MCF 10A (cell line): ENCODE measurements around the gene RTL10. TPM values are rescaled to one million over a fixed set of nuclear protein-coding genes. Genes with fewer than 3 reads are reported as not detected.

Source experiments
- BruUV-seq: library from RNA; stranded (reverse); fragments of 400-500 nt; replicated peaks from 2 replicates; lab custom pipeline; 2021; lab: Mats Ljungman, UMichigan
- CTCF ChIA-PET: fragments of 300-600 bp; sonication (Branson Sonifier 250); formaldehyde crosslinking; extraction: SDS; loops from one replicate; lab custom pipeline; 2021; ENCODE audit warnings: antibody characterized with exemption, inconsistent platforms; lab: Yijun Ruan, JAX
- POLR2A ChIA-PET: fragments of 300-600, 350-650 bp; sonication (Branson Sonifier 250); formaldehyde crosslinking; extraction: SDS; loops from one replicate; lab custom pipeline; 2020; ENCODE audit warnings: antibody characterized with exemption, inconsistent platforms; lab: Yijun Ruan, JAX
- DNase-seq: peaks from one replicate; pipeline ENCODE4 v3.0.0-alpha.2; 2018; ENCODE audit not compliant: unreplicated experiment
- H3K27ac Mint-ChIP-seq: one replicate; pipeline ENCODE4 v1.8.0; 2022; ENCODE audit warnings: mild to moderate bottlenecking, low read depth, mixed read lengths; ENCODE audit not compliant: unreplicated experiment
- H3K27me3 Mint-ChIP-seq: one replicate; pipeline ENCODE4 v1.8.0; 2022; ENCODE audit warnings: mixed read lengths; ENCODE audit not compliant: insufficient read depth, unreplicated experiment
- H3K36me3 Mint-ChIP-seq: one replicate; pipeline ENCODE4 v1.8.0; 2022; ENCODE audit warnings: mild to moderate bottlenecking, moderate library complexity, mixed read lengths; ENCODE audit not compliant: insufficient read depth, unreplicated experiment
- H3K4me1 Mint-ChIP-seq: one replicate; pipeline ENCODE4 v1.8.0; 2022; ENCODE audit warnings: mixed read lengths; ENCODE audit not compliant: insufficient read depth, unreplicated experiment
- H3K4me3 Mint-ChIP-seq: one replicate; pipeline ENCODE4 v1.8.0; 2022; ENCODE audit warnings: mild to moderate bottlenecking, moderate library complexity, mixed read lengths; ENCODE audit not compliant: unreplicated experiment
- H3K9me3 Mint-ChIP-seq: one replicate; pipeline ENCODE4 v1.8.0; 2022; ENCODE audit warnings: mixed read lengths; ENCODE audit not compliant: unreplicated experiment
- intact Hi-C: fragments of 100-400 bp; cut with micrococcal nuclease; formaldehyde crosslinking; loops from 2 replicates; pipeline ENCODE4 v1.14.1; 2022
- total RNA-seq: library from RNA; stranded (reverse); gene quantifications from 2 replicates; pipeline ENCODE4 v1.2.3, GENCODE V29; 2022
- TF ChIP-seq, protein P1 (sequence below): fragments of 200-600 bp; IDR thresholded peaks from one replicate; pipeline ENCODE4 v1.8.0; 2022; ENCODE audit warnings: antibody characterized with exemption, mild to moderate bottlenecking; ENCODE audit not compliant: unreplicated experiment

Gene RTL10
- total RNA-seq, 1 experiment from 2014 or later, result 20.6 TPM

DNA sequence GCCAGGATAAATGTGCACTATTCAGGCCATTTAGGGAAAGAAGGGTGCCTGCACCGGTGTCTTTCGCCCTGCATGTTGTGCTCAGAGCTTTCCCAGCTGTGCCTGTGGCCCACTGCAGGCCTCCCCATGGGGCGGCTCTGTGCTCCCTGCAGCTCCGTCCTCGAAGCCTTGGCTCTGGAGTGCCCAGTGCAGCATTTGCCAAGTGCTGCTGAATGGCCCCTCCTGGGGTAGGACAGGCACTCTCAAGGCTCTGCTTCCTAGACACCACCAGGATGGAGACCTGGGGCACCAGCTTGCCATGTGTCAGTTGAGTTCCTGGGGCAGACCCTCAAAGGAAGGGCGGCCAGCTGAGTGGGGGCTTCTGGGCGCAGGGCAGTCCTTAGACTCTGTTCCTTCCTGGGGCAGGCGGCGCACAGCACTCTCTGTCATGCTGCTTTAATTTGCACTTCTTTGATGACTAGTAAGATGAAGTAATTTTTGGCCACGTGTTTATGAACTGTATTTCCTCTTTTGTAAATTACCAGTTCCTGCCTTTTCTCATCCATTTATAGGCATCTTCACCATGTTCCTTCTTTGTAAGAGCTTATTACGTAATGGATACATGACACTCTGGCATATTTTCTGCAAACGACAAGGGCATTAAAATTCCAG is 32.1 kb upstream of the RTL10 start:
- no peaks in the 10 kb centered on the region for H3K9me3 Mint-ChIP-seq
- no peaks in the 10 kb centered on the region for H3K27me3 Mint-ChIP-seq
- peak; percentile 70 for DNase-seq
- peak overlapping the region; percentile 69 for H3K27ac Mint-ChIP-seq
- H3K36me3 Mint-ChIP-seq, result peaks cover 5% of the 10 kb centered on the region
- H3K4me3 Mint-ChIP-seq, result no peak overlapping the region
- TF ChIP-seq, protein P1, sequence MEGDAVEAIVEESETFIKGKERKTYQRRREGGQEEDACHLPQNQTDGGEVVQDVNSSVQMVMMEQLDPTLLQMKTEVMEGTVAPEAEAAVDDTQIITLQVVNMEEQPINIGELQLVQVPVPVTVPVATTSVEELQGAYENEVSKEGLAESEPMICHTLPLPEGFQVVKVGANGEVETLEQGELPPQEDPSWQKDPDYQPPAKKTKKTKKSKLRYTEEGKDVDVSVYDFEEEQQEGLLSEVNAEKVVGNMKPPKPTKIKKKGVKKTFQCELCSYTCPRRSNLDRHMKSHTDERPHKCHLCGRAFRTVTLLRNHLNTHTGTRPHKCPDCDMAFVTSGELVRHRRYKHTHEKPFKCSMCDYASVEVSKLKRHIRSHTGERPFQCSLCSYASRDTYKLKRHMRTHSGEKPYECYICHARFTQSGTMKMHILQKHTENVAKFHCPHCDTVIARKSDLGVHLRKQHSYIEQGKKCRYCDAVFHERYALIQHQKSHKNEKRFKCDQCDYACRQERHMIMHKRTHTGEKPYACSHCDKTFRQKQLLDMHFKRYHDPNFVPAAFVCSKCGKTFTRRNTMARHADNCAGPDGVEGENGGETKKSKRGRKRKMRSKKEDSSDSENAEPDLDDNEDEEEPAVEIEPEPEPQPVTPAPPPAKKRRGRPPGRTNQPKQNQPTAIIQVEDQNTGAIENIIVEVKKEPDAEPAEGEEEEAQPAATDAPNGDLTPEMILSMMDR, result no peak
- POLR2A ChIA-PET, result interaction anchor here (0.7 to 1.7 kb wide), 5 partner anchors 9 to 81 kb away, joined by 3 to 7 read pairs (median 4); partner anchors contain the start of genes GNB1L and RTL10
- intact Hi-C loops, result no loop called here
- BruUV-seq, result no TSS peak
- CTCF ChIA-PET, result interaction anchor here (0.6 to 2.3 kb wide), 5 partner anchors 13 to 375 kb away, joined by 3 to 11 read pairs (median 3); no protein-coding TSS in a partner anchor
- peaks cover 23% of the 10 kb centered on the region for H3K4me1 Mint-ChIP-seq

DNA sequence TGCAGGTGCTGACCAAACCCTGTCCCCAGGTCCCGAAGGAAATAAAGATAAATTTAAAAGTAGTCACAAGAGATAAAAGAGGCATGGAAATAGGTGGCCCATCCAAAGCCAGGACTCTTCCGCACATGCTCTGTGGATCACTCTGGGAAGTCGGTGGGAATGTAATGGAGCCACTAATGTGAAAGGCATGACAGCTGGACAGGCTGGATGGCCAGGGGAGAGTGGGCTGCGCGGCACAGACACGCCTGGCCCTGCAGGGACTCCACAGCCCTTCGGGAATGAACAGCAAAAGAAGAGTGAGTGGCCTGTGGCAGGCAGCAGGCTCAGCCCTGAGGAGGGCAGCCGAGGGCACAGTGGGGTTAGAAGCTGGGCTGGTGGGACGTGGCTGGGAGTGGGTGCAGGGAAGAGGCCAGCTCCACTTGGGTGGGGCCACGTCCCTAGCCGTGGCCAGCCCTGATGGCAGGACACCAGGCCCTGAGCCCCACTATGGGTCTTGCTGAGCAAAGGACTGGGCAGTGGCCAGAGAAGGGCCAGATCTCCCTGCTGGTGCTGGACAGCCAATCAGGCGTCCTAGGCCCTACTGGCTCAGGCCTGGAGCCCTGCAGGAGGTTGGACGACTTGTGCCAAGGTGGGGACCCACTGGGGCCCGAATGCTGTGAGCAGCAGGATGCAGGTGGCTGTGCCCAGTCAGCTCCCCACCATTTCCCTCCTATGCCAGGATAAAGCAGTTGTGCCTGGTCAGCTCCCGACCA is 31.3 kb upstream of the RTL10 start:
- Mint-ChIP-seq H3K4me3 (no peak overlapping the region), H3K36me3 (peaks cover 5% of the 10 kb centered on the region), H3K4me1 (peaks cover 23% of the 10 kb centered on the region), H3K27me3 (no peaks in the 10 kb centered on the region), H3K9me3 (no peaks in the 10 kb centered on the region), H3K27ac (peak overlapping the region; percentile 49)
- intact Hi-C loops, result no loop called here
- TF ChIP-seq, protein P1, result no peak
- ChIA-PET CTCF (interaction anchor here (0.6 to 2.3 kb wide), 2 partner anchors 29 to 155 kb away, joined by 3 to 11 read pairs; no protein-coding TSS in a partner anchor), POLR2A (interaction anchor here (1.0 kb wide), 1 partner anchor 11 kb away, joined by 4 read pairs; no protein-coding TSS in a partner anchor)
- BruUV-seq, result no TSS peak
- no peak for DNase-seq

DNA sequence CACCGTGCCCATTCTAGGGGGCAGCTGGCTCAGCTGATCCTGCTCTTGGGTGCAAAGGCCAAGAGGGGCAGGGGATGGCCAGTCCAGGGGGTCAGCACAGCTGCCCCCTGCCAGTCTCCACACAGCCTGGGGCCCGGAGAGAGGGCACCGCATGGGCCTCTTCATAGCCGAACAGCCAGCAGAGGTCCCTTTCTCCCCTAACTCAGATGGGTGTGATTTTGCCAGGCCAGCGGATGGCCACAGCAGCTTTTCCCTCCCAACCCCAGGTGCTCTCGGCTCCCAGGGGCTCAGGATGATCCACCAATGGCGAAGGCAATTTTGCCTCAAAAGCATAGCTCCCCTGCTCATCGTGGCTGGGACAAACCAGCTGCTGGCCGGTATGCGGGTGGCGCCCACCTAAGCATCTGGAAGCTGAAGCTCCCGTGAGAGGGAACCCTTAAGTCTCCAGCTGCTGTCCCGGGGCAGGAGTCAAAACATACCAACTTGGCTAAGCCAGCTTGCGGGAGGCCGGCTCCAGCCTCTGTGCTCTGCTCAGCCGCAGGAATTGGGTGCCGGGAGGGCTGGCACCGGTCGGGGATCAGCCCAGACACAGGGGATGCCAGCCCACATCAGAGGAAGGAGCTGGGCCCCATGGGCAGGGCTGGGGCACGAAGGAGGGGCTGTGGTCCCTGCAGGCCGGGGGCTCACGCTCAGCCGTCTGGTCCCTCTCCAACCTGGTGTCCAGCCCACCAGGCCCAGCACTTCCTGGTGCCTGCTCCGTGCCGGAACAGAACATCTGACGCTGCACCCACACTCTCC is 30.5 kb upstream of the RTL10 start:
- TF ChIP-seq, protein P1, result no peak
- BruUV-seq, result no TSS peak
- Mint-ChIP-seq H3K4me3 (no peak overlapping the region), H3K36me3 (no peaks in the 10 kb centered on the region), H3K9me3 (no peaks in the 10 kb centered on the region), H3K27ac (peak overlapping the region; percentile 49), H3K4me1 (peaks cover 30% of the 10 kb centered on the region), H3K27me3 (no peaks in the 10 kb centered on the region)
- no peak for DNase-seq
- ChIA-PET POLR2A (no interaction called here), CTCF (interaction anchor here (0.9 to 1.1 kb wide), 2 partner anchors 123 to 129 kb away, joined by 4 read pairs; no protein-coding TSS in a partner anchor)
- intact Hi-C loops, result no loop called here
